ENCODE results near the gene XK.
"Not testable (repeated sequence)": the region's sequence is repeated elsewhere in the genome, so short reads cannot be mapped to it uniquely, and the experiment has no call there.

Gene XK

DNA sequence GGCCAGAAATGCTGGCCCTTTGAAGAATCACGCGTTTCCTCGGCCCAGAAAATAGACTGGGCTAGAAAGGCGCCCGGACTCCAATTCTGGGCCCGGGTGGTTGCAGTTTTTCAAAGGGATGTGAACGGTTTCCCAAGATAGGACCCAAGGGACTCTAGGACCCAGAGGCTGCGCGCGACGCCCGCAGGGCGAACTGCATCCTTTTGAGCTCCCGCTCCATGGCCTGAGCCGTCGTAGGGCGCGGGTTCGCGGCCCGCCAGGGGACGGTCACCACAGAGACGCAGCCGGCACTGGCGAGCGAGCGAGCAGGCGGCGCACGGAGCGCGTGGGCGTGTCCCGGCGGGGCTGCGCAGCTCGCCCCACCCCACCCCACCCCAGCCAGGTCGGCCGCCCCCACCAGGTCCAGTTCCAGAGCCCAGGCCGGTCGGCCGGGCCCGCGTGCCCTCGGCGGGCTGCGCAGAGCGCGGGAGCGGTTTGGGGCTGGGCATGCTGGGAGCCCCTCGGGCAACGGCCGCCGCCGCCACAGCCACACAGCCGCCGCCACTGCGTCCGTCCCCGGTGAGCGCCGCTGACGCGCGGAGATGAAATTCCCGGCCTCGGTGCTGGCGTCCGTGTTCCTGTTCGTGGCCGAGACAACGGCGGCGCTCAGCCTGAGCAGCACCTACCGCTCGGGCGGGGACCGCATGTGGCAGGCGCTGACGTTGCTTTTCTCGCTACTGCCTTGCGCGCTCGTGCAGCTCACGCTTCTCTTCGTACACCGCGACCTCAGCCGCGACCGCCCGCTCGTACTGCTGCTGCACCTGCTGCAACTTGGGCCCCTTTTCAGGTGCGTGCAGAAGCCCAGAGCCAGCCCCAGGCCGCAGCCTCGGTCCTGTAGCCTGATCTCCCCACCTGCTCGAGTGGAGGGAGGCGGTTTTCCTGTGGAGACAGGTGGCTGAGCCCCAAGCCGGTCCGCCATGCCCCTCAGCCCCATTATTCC, at the start of gene XK:
XK (plus strand) TSS at position 411 of the 979 bp plus-strand sequence; CDS start at position 582, 171 bp downstream.
- peak; percentile 57 for DNase-seq

DNA sequence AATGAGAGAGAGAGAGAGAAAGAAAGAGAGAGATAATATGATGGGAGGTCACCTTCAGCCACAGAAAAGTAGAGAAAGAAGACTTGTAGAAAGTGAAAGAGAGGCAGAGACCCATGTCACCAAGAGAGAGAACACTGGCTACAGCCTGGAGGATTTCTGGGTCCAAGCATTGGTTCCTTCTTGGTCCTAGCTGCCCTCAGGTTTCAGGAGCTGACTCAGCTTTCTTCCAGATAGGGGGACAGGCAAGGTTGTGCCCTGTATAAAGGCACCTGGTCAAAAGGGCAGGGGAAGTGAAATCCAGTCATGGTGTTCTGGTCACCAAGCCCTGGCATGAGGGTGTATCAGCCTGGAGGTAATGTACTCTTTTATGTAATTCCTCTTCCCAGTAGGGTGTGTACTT, 47.5 kb upstream of the XK start:
- no peak for DNase-seq

GRCh38 chrX:37640142-37640541, 45.4 kb upstream of the XK start:
- no peak for DNase-seq

GRCh38 chrX:37641859-37642258, 43.7 kb upstream of the XK start:
- DNase-seq = peak; percentile 17

DNA sequence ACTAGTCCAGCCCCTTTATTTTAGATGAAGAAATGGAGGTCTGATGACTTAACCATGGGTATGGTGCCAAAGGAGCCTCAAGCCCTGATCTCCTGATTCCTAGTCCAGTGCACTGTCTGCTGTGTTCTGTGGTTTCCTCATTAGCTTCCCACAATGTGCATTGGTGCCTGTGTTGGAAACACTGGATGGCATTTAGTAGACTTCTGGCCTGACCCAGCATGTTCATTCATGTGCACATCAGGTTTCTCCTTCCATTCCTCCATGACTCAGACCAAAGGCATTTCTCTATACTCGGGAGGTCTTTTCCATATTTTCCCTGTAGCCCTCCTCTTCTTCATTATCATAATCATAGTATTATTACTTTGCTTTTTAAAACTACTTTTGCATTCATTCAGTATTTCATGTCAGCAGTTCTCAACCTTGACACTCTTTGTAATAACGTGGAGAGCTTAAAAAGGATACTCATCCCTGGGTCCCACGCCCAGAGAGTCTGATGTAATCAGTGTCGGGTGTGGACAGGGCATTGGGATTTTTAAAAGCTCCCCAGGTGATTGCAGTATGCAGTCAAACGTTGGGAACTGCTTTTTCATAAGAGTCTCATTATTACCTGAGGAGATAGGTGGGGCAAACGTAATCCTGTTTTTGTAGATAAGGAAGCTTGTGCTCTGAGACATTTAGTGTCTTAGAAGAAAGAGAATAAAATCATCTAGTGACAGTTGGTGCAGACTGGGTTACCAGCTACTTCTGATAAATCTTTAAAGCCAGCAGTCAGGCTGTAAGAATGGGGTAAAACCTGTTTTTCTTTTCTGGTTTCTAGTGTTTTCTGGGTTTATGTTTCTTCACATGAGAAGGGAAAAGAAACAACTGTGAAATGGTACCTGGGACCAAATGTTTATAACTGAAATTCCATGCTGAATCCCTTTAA, 40.9 kb upstream of the XK start:
- no peak for DNase-seq

GRCh38 chrX:37646254-37646653, 39.3 kb upstream of the XK start:
- no peak for DNase-seq

DNA sequence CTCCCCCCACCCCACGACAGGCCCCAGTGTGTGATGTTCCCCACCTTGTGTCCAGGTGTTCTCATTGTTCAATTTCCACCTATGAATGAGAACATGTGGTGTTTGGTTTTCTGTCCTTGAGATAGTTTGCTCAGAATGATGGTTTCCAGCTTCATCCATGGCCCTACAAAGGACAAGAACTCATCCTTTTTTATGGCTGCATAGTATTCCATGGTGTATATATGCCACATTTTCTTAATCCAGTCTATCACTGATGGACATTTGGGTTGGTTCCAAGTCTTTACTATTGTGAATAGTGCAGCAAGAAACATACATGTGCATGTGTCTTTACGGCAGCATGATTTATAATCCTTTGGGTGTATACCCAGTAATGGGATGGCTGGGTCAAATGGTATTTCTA, 34.7 kb upstream of the XK start:
- not testable (repeated sequence) for DNase-seq

- no peak for DNase-seq
These were observed 33.6 kb upstream of the XK start for GRCh38 chrX:37651921-37652452.

- DNase-seq = no peak
These were observed 32.9 kb upstream of the XK start for GRCh38 chrX:37652589-37653231.

GRCh38 chrX:37653397-37654085, 32.0 kb upstream of the XK start:
- no peak for DNase-seq

DNA sequence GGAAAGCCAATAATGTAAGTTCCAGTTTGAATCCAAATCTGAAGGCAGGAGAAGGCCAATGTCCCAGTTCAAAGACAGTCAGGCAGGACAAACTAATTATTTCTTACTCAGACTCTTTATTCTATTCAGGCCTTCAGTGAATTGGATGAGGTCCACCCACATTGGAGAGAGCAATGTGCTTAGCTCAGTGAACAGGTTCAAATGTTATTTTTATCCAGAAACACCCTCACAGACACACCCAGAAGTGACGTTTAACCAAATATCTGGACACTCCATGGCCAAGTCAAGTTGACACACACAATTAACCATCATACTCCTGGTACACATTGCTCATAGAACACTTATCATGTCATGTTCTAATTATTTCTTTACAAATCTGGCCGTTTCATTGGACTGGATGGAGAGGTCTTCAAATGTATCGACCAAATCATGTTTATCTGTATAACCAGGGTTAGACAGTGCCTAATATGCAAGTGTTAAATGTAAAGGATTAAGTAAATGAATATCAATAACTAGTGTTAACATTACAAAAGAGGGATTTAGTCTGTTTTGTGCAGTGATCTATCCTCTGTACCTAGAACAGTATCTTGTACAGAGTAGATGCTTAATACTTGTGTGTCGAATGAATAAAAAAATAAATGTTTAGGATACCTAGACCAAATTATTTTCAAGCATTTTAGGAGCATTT, 27.1 kb upstream of the XK start:
- no peak for DNase-seq

DNA sequence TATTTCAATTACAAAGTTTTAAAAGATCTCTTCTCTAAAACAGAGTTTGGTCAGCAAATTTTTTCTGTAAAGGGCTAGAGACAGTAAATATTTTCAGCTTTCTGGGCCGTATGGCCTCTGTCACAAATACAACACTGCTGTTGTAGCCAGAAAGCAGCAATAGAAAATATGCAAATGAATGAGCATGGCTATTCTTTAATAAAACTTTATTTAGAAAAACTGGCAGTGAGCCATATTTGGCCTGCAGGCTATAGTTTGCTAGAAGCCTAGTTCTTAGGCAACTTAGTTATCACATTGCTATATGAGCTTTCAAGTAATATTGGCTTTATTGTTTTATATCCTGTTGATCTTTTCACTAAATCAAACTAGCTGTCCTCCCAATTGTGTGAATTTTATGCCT, 26.5 kb upstream of the XK start:
- no peak for DNase-seq

DNA sequence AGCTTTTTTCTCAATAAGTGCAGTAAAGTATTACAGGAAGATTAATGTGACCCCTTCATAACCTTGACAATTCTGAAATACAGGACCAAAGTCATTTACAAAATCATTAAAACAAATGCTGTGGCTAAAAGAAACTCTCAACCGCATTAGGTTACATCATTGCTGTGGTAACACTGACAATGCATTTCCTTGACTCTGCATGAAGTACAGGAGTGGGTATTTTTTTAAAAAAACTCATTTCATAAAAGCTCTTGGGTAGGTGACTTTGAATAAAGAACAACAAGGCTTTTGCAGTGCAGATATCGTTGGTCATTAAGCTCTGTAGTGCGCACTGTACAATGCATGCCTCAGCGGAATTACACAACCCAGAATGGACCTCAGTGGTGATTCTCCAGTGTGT, 23.4 kb upstream of the XK start:
- no peak for DNase-seq

- no peak for DNase-seq
These were observed 19.1 kb upstream of the XK start for GRCh38 chrX:37666516-37666915.

DNA sequence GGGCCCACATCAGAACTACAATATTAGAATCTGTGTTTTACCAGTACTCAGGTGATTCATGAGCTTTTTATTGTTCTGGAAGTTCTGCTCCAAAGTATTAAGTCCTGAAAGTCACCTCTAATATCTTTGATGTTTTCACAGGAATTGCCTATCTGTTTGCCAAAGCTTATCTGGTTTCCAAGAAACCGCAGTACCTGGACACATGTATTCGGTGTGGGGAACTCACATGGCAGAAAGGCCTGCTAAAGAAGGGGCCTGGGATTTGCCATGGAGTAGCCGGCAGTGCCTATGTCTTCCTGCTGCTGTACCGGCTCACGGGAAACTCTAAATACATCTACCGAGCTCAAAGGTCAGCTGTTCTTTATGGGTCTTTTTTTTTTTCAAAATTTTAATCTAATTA, 18.4 kb upstream of the XK start:
- no peak for DNase-seq

GRCh38 chrX:37672563-37672962, 13.0 kb upstream of the XK start:
- DNase-seq = no peak

GRCh38 chrX:37676811-37677210, 8.8 kb upstream of the XK start:
- no peak for DNase-seq

- DNase-seq = no peak
These were observed 8.3 kb upstream of the XK start for GRCh38 chrX:37677243-37677642.

DNA sequence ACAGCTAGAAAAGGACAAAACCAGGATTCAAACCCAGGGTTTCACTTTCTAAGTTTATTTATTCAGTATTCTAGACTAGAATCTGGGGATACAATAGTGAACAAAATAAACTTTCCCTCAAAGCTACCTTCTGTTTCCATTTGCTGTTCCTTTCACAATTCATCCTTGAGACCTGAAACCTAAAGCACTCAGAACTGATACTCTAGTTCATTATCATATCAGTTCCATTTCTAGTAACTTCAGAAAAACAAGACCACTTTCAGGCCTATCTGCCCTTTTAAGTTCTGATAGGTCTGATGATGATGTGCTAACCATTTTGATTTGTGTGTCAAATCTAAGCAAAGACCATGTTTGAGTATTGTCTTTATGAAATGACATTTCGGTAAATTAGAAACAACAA, 7.8 kb upstream of the XK start:
- no peak for DNase-seq

DNA sequence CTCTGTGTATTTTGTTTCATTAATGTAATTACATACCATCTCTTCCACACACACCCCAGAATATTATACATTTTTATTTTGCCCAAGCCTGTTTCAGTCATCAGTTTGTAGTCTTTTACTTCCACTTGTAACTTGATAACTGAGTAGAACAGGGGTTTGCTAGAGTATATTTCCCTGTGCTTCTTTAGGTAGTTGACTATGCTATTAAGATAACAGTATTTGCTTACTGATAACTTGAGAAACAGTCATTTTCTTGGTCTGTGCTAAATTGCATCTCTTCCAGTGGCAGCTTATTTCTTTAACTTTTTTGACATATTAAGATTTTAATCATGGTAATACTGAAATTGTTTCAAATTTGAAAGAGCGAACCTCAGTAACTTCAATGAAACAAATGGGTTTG, 7.0 kb upstream of the XK start:
- DNase-seq = no peak

DNA sequence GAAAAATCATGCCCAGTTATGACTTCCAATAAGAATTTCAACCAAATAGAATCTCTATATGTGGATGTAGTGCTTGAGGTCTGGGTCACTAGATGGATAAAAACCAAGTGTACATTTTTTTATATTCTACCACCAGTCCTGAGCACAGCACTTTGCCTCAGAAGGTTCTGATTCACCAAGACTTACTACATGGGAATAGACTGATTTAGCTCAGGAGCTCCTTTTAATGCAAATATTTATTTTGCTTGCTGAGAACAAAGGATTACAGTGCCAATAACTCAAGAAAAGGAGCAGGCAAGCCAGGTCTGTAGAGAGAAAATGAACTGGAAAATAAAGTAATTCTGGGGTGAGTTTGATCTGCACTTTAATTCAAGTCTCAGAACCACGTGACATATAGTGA, 6.4 kb upstream of the XK start:
- DNase-seq = no peak

DNA sequence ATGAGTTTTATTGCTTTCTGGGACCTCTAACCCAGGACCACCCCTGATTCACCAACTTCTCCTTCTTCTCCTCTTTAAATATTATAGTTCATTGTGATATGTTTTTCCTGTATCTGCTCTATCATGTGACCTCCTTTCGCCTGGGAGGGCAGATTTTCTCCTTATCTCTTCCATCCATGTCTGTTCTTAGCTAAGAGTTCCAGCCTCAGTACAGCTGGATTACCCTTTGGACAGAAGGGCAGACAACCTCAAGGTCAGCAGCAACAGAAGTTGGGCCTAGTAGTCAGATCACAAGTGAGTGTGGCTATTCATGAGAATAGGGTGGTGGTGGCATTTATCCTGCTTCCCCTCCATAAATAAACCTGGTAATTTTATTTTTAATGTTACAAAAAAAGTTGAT, 5.7 kb upstream of the XK start:
- no peak for DNase-seq
